Effector memory CD4-positive, alpha-beta T cell (primary cell): Measurements from ENCODE around the gene MYO7B.

Experiments
- DNase-seq, 3 donors: peaks; one replicate each; pipeline ENCODE4 v3.0.0-alpha.2; 2020
- H3K27ac ChIP-seq: 2 replicates; pipeline ENCODE4 v1.7.0; 2013; ENCODE audit warnings: mild to moderate bottlenecking, low read length, moderate library complexity; ENCODE audit not compliant: insufficient read depth, poor library complexity, severe bottlenecking
- H3K27me3 ChIP-seq: replicated peaks from 2 replicates; pipeline ENCODE4 v1.7.0; 2013; ENCODE audit warnings: mild to moderate bottlenecking, low read length; ENCODE audit not compliant: insufficient read depth, control insufficient read depth, poor library complexity, severe bottlenecking
- H3K36me3 ChIP-seq: 2 replicates; pipeline ENCODE4 v1.7.0; 2013; ENCODE audit warnings: mild to moderate bottlenecking, low read length, moderate library complexity; ENCODE audit not compliant: control insufficient read depth, insufficient read depth
- H3K4me1 ChIP-seq: 2 replicates; pipeline ENCODE4 v1.7.0; 2013; ENCODE audit warnings: low read length, mild to moderate bottlenecking; ENCODE audit not compliant: control insufficient read depth, insufficient read depth, poor library complexity, severe bottlenecking
- H3K4me3 ChIP-seq: 2 replicates; pipeline ENCODE4 v1.7.0; 2013; ENCODE audit warnings: low read length, low read depth, mild to moderate bottlenecking; ENCODE audit not compliant: insufficient read depth, poor library complexity, severe bottlenecking
- H3K9me3 ChIP-seq: 2 replicates; pipeline ENCODE4 v1.7.0; 2013; ENCODE audit warnings: mild to moderate bottlenecking, low read length, moderate library complexity; ENCODE audit not compliant: control insufficient read depth

The MYO7B gene

DNA sequence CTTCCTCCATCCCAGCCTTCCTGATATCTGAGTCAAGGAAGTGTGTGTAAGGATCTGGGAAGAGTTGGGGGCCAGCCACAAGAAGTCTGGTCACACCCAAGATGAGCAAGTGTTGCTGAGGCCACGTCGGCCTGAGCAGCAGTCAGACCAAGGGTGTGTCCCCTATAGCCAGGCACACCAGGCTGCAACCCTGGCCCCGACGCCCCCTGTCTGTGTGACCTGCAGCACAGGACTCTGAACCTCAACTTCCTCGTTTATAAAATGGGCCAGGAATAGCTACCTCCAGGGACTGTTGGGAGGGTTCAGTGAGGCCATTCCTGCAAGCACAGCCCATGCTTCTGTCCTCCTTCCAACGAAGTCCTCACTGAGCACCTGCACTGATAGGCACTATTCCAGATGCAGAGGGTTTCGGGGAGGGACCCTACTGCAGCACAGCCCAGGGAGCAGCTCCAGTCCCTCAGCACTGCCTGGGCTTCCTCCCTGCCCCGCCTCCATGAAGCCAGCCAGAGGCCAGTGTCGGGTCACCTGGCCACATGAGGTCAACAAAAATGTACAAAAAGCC, 126.5 kb downstream of the MYO7B start:
- Histone ChIP-seq H3K4me3 (no peak overlapping the region), H3K9me3 (no peaks in the 10 kb centered on the region), H3K4me1 (no peaks in the 10 kb centered on the region), H3K27ac (no peak overlapping the region), H3K36me3 (no peaks in the 10 kb centered on the region), H3K27me3 (peaks cover 24% of the 10 kb centered on the region)
- DNase-seq: no peak

DNA sequence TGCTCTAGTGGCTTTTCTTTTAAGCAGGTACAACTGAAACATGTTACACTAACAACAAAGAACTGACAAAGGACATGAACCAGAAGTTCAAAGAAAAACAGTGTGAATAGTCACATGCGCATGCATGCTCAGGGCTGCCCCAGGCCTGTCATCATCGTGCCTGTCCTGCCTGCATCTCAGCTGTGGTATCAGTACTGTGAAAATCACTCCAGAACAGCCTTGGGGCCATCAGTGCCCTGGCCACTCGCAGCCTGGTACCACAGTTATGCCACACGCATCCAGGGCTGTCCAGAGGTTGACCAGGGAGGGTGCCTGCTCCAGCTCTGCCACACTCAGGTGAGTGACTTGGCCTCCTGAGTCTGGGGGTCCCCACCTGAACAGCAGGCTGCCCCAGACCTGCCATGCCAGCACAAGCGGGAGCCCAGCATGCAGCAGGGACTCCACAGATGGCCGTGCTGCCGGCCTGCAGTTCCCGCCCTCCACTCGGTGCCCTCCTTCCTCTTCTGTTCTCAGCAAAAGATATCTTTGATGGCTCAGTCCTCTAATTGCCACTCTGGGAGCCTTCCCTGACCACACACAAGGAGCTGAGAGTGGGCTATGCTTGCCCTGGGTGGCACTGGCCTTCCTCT, 127.6 kb downstream of the MYO7B start:
- Histone ChIP-seq H3K27me3 (peaks cover 24% of the 10 kb centered on the region), H3K27ac (no peak overlapping the region), H3K9me3 (no peaks in the 10 kb centered on the region), H3K36me3 (no peaks in the 10 kb centered on the region), H3K4me3 (no peak overlapping the region), H3K4me1 (no peaks in the 10 kb centered on the region)
- no peak for DNase-seq

DNA sequence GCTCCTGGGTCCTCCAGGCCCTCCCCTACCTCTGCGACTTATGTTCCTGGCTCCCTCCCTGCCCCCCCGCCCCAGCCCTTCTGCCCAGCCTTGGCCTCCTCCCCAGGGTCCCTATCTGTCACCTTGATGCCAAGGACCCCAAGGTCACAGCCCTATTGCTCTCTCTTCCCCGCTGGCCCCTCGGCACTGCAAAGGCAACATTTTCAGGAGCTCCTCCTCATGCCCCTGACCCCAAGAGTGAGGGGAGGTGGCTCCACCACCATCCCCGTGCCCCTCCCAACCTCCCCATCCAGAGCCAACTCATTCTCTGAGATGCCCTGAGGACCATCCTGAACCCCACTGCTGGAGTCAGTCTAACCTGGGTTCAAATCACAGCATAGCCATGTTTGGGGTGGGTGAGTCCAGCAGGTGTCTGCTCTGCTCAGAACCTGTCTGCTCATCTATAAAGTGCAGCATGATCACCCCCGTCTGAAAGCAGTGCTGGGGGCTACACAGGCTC, 128.1 kb downstream of the MYO7B start:
- DNase-seq: no peak
- H3K9me3 ChIP-seq: no peaks in the 10 kb centered on the region
- H3K36me3 ChIP-seq: no peaks in the 10 kb centered on the region
- no peaks in the 10 kb centered on the region for H3K4me1 ChIP-seq
- peaks cover 24% of the 10 kb centered on the region for H3K27me3 ChIP-seq
- H3K27ac ChIP-seq: no peak overlapping the region
- H3K4me3 ChIP-seq: no peak overlapping the region

DNA sequence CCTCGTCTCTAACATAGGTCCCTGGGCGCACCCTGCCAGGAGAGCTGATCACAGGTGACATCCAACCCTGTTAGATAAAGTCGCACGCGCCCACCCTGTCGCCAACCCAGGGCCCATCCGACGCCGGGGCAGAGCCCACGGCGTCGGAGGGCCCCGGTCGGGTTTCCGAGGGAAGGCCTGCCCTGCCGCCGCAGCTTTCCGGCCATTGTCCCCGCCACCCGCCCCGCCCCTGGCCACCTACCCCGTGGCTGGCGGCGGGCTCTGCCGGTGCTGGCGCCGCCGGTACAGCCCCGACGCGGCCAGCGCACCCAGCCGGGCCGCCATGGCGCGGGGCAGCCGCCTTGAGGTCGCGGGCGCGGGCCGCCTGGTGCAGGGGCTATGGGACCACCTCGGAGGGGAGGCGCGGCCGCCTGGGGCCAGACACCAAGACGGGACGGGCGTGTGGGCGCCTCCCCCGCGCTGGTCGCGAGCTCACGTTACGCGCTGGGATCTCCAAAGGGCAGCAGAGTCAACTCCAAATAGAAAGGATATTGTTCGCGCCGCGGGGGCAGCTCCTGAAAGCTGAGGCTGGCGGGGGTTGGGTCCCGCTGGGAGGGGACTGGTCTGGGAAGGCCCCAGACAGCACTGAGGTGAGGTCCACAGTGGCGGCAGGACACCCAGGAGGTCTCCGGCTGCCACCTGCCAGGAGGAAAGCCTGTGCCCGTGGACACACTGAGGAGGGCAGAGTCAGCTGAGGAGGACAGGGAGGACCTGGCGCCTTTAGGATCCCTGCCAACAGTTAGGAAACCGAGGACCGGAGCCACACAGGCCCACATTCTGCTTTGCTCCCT, 128.8 kb downstream of the MYO7B start:
- Histone ChIP-seq H3K36me3 (no peaks in the 10 kb centered on the region), H3K4me1 (no peaks in the 10 kb centered on the region), H3K27me3 (peaks cover 24% of the 10 kb centered on the region), H3K9me3 (no peaks in the 10 kb centered on the region), H3K4me3 (no peak overlapping the region), H3K27ac (no peak overlapping the region)
- no peak for DNase-seq

DNA sequence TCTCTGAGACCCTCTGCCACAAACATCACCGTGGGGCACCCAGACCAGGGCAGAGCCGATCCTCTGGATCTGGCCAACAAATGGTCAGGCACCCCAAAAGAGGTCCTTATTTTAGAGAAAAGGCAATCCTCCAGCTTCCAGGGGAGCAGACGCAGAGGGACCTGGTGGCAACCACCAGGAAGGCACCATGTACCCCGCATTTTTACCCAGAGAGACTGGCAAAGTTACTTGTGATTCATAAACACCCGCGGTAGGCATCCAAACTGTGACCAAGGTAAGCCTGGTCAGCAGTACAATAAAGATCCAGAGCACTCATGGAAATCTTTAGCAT, 129.4 kb downstream of the MYO7B start:
- Histone ChIP-seq H3K36me3 (no peaks in the 10 kb centered on the region), H3K27me3 (peaks cover 24% of the 10 kb centered on the region), H3K27ac (no peak overlapping the region), H3K9me3 (no peaks in the 10 kb centered on the region), H3K4me1 (no peaks in the 10 kb centered on the region), H3K4me3 (no peak overlapping the region)
- no peak for DNase-seq

DNA sequence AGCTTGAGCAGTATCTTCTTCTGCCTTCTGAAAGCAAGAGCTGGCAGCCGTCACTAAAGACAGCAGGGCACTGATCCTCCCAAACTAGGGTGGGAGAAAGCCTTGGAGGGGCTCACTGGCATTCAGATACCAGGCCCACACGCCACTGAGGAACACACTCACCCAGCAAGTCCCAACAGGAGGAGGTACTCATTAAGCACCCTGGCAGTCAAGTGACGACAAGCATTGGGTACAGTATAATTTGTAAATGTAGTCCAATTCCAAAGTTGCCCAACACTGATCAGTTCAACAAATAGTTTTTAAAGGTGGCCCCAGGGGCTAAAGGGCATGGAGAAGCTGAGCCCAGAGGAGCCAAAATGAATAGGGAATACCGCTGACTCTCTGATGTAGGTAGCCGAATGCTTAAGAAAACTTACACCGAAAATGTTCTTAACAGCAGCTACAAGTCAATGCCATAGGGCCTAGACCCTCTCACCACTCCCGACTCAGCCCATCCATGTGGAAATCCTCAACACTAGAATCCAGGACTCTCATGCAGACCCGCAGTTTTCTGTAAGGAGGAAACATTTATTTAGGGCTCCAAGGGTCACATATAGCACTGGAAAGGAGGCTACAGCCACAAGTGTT, 129.9 kb downstream of the MYO7B start:
- Histone ChIP-seq H3K36me3 (no peaks in the 10 kb centered on the region), H3K27ac (no peak overlapping the region), H3K9me3 (no peaks in the 10 kb centered on the region), H3K4me3 (no peak overlapping the region), H3K4me1 (no peaks in the 10 kb centered on the region), H3K27me3 (peaks cover 24% of the 10 kb centered on the region)
- no peak for DNase-seq

DNA sequence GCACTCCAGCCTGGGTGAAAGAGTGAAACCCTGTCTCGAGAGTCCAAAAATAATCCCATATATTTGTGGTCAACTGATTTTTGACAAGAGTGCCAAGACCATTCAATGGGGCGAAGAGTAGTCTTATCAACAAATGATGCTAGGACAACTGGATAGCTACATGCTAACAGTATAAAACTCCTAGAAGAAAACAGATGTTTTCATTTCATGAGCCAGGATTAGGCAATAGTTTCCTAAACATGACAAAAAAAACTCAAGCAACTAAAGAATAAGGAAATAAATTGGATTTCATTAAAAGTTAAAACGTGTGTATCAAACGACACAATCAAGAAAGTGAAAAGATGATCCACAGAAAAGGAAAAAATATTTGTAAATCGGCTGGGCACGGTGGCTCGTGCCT, 133.6 kb downstream of the MYO7B start:
- Histone ChIP-seq H3K27me3 (peaks cover 19% of the 10 kb centered on the region), H3K9me3 (no peaks in the 10 kb centered on the region), H3K4me3 (no peak overlapping the region)

DNA sequence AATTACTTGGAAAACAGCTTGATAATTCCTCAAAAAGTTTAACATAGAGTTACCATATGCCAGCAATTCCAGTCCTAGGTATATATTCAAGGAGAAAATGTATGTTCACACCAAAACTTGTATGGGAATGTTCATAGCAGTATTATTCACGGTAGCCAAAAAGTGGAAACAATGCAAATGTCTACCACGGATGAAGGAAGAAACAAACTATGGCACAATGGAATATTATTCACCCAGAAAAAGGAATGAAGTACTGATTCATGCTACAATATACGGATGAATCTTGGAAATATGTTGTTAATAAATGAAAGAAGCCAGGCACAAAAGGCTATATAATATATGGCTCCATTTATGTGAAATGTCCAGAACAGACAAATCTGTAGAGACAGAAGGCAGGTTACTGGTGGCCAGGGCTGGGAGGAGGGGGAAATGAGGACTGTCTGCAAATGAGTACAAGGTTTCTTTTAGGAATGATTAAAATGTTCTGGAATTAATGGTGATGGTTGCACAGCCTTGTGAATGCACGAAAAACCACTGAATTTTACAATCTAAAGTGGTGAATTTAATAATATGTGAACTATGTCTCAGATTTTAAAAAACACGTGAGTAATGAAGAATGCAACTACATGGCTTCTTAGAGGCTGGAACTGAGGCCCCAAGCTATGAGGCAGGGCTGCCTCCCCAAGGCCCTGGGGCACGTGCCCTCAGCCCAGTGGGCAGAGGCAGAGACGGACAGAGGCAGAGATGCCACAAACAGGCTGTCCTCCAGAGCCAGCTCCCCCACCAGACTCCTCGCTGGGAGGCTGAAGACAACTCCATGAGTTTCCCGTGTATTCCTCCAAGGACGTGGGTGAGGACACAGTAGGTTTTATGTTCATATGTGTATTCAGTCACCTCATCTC, 134.8 kb downstream of the MYO7B start:
- H3K27me3 ChIP-seq: peaks cover 15% of the 10 kb centered on the region
- H3K9me3 ChIP-seq: no peaks in the 10 kb centered on the region
- no peak for DNase-seq
- H3K27ac ChIP-seq: no peak overlapping the region
- no peak overlapping the region for H3K4me3 ChIP-seq
- H3K36me3 ChIP-seq: no peaks in the 10 kb centered on the region
- peaks cover 6% of the 10 kb centered on the region for H3K4me1 ChIP-seq

More for the DNA sequence above, 133.6 kb downstream of the MYO7B start:
- no peaks in the 10 kb centered on the region for H3K36me3 ChIP-seq
- DNase-seq: no peak
- H3K4me1 ChIP-seq: no peaks in the 10 kb centered on the region
- no peak overlapping the region for H3K27ac ChIP-seq

DNA sequence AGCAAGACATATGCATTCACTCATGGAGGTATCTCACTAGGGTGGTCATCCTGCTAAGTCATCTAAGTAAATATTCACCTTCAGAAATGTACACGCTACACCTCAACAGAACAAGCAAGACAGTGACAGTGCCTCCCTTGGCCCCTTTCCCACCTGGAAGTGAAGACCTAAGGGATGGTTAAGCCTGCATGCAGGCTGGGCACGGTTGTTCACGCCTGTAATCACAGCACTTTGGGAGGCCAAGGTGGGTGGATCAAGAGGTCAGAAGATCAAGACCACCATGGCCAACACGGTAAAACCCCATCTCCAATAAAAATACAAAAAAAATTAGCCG, 135.4 kb downstream of the MYO7B start:
- DNase-seq: no peak
- Histone ChIP-seq H3K9me3 (no peaks in the 10 kb centered on the region), H3K36me3 (no peaks in the 10 kb centered on the region), H3K4me1 (peaks cover 6% of the 10 kb centered on the region), H3K27me3 (peaks cover 18% of the 10 kb centered on the region), H3K4me3 (no peak overlapping the region), H3K27ac (no peak overlapping the region)
